ENCODE measurements around the gene BRS3.

Gene BRS3

GRCh38 chrX:136467303-136467702 is 20.4 kb upstream of the BRS3 start:
- no peak for TF ChIP-seq CTCF (conservative IDR thresholded peaks at IDR 0.05; ENCODE audit: low read depth, low read length)
- no peak overlapping the region for H3K9ac ChIP-seq
- H3K36me3 ChIP-seq (ENCODE audit: insufficient read depth): no peaks in the 10 kb centered on the region

GRCh38 chrX:136468391-136469103 is 19.2 kb upstream of the BRS3 start:
- Histone ChIP-seq H3K4me2 (no peak overlapping the region), H2AFZ (ENCODE audit: low read depth) (no peak overlapping the region), H3K79me2 (ENCODE audit: insufficient read depth, low read depth) (no peaks in the 10 kb centered on the region), H4K20me1 (ENCODE audit: insufficient read depth) (no peaks in the 10 kb centered on the region), H3K36me3 (ENCODE audit: insufficient read depth) (no peaks in the 10 kb centered on the region), H3K27me3 (ENCODE audit: insufficient read depth, low read depth) (no peaks in the 10 kb centered on the region), H3K4me3 (IDR thresholded peaks at IDR 0.05; ENCODE audit: insufficient read depth, low read depth, low read length) (no peak overlapping the region), H3K4me1 (ENCODE audit: low read depth, poor library complexity, severe bottlenecking) (no peaks in the 10 kb centered on the region), H3K27ac (no peak overlapping the region), H3K9ac (no peak overlapping the region)
- no peak for TF ChIP-seq CTCF (conservative IDR thresholded peaks at IDR 0.05; ENCODE audit: low read depth, low read length)

More at GRCh38 chrX:136467303-136467702, 20.4 kb upstream of the BRS3 start:
- H4K20me1 ChIP-seq (ENCODE audit: insufficient read depth): no peaks in the 10 kb centered on the region
- no peaks in the 10 kb centered on the region for H3K27me3 ChIP-seq (ENCODE audit: insufficient read depth, low read depth)
- no peaks in the 10 kb centered on the region for H3K79me2 ChIP-seq (ENCODE audit: insufficient read depth, low read depth)
- H2AFZ ChIP-seq (ENCODE audit: low read depth): no peak overlapping the region
- no peak overlapping the region for H3K4me2 ChIP-seq
- H3K4me3 ChIP-seq (IDR thresholded peaks at IDR 0.05; ENCODE audit: insufficient read depth, low read depth, low read length): no peak overlapping the region
- no peaks in the 10 kb centered on the region for H3K4me1 ChIP-seq (ENCODE audit: low read depth, poor library complexity, severe bottlenecking)
- H3K27ac ChIP-seq: no peak overlapping the region

GRCh38 chrX:136473663-136474062 is 14.1 kb upstream of the BRS3 start:
- H3K9ac ChIP-seq: no peak overlapping the region
- no peaks in the 10 kb centered on the region for H3K27me3 ChIP-seq (ENCODE audit: insufficient read depth, low read depth)
- H3K4me1 ChIP-seq (ENCODE audit: low read depth, poor library complexity, severe bottlenecking): no peaks in the 10 kb centered on the region
- H3K36me3 ChIP-seq (ENCODE audit: insufficient read depth): no peaks in the 10 kb centered on the region
- no peak overlapping the region for H3K4me3 ChIP-seq (IDR thresholded peaks at IDR 0.05; ENCODE audit: insufficient read depth, low read depth, low read length)
- H3K4me2 ChIP-seq: no peak overlapping the region
- H2AFZ ChIP-seq (ENCODE audit: low read depth): no peak overlapping the region
- H3K79me2 ChIP-seq (ENCODE audit: insufficient read depth, low read depth): no peaks in the 10 kb centered on the region
- H3K27ac ChIP-seq: no peak overlapping the region
- TF ChIP-seq CTCF (conservative IDR thresholded peaks at IDR 0.05; ENCODE audit: low read depth, low read length): no peak
- no peaks in the 10 kb centered on the region for H4K20me1 ChIP-seq (ENCODE audit: insufficient read depth)

- Histone ChIP-seq H3K4me2 (no peak overlapping the region), H3K27ac (no peak overlapping the region), H3K9ac (no peak overlapping the region), H2AFZ (ENCODE audit: low read depth) (no peak overlapping the region), H3K27me3 (ENCODE audit: insufficient read depth, low read depth) (no peaks in the 10 kb centered on the region), H3K4me1 (ENCODE audit: low read depth, poor library complexity, severe bottlenecking) (no peaks in the 10 kb centered on the region), H3K4me3 (IDR thresholded peaks at IDR 0.05; ENCODE audit: insufficient read depth, low read depth, low read length) (no peak overlapping the region), H4K20me1 (ENCODE audit: insufficient read depth) (no peaks in the 10 kb centered on the region), H3K36me3 (ENCODE audit: insufficient read depth) (no peaks in the 10 kb centered on the region), H3K79me2 (ENCODE audit: insufficient read depth, low read depth) (no peaks in the 10 kb centered on the region)
- no peak for TF ChIP-seq CTCF (conservative IDR thresholded peaks at IDR 0.05; ENCODE audit: low read depth, low read length)
Measured at GRCh38 chrX:136475236-136475635, 12.5 kb upstream of the BRS3 start.
